ENCODE results near the gene PCMT1. TPM values are rescaled to one million over a fixed set of nuclear protein-coding genes. Genes with fewer than 3 reads are reported as not detected.

PCMT1 gene
- total RNA-seq, 4 donors from 2014 or later, result 25.8 to 97.3 (median 64.4) TPM

DNA sequence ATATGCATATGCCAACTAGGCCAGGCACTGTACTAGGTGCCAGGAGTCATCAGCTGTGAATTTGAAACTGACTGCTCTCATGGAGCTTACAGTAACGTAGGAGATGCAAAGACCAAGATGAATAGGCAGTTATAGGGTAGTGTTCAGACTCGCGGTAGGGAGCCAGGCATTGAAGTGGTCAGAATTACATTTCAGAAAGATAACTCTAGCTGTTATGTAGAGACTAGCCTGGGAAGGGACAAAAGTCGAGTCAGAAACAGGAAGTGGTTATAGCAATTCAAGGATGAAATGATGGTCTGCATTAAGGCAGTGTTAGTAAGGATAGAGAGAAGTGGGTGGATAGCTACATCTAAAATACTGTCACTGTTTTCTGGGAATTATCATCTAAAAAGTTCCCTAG is 56.6 kb downstream of the PCMT1 start:
- Histone ChIP-seq H3K27me3 (no peaks in the 10 kb centered on the region), H3K4me1 (no peaks in the 10 kb centered on the region), H3K9me3 (no peaks in the 10 kb centered on the region), H3K27ac (no peak overlapping the region), H3K4me3 (no peak overlapping the region), H3K36me3 (peaks cover 0 to 18% (median 2%) of the 10 kb centered on the region in 4 donors)
- intact Hi-C loops (cut with DNase I; ENCODE audit: low total_unique reads), result no loop called here
- in situ Hi-C loops (cut with MboI; ENCODE audit: low pct_ligation_motif_present in 1 of 4, low pct_unique_long_range_greater_than_20kb in 1 of 4, low sequenced_read_pairs in 3 of 4), result no loop called here
- no peak for TF ChIP-seq POLR2AphosphoS5 (IDR thresholded peaks at IDR 0.05)
- DNase-seq, result no peak
- 64 to 74% methylated on average over 3 to 4 of the region's 4 CpGs for WGBS, 2 donors (ENCODE audit: low coverage in 1 of 2)

DNA sequence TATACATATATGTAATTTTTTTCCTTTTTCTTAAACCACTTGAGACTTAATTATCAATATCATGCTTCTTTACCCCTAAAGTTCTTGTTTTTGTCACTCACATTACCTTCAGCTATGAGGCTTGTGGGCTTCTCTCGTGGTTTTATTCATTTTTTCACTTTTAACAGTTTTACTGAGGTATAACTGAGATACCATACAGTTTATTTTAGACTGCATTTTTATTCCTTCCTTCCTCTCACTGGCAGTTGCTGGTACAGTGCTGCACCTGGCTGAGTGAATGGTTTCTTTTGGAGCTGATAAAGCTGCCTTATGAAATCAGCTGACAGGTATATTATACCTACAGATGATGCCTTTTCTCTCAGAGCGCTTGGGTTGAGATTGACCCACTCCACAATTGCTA is 60.3 kb downstream of the PCMT1 start:
- no peak overlapping the region for H3K27ac ChIP-seq
- H3K4me3 ChIP-seq, result no peak overlapping the region
- no peak for DNase-seq
- peaks cover 0 to 12% (median 0%) of the 10 kb centered on the region in 4 donors for H3K36me3 ChIP-seq
- WGBS, 2 donors (ENCODE audit: low coverage in 1 of 2), result 79 to 83% methylated on average over 2 of the region's 2 CpGs
- H3K9me3 ChIP-seq, result no peaks in the 10 kb centered on the region
- H3K27me3 ChIP-seq, result no peaks in the 10 kb centered on the region
- intact Hi-C loops (cut with DNase I; ENCODE audit: low total_unique reads) (no loop called here), in situ Hi-C loops (cut with MboI; ENCODE audit: low pct_ligation_motif_present in 1 of 4, low pct_unique_long_range_greater_than_20kb in 1 of 4, low sequenced_read_pairs in 3 of 4) (no loop called here)
- TF ChIP-seq EP300 (IDR thresholded peaks at IDR 0.05; ENCODE audit: low read depth), result no peak
- no peak for TF ChIP-seq POLR2AphosphoS5 (IDR thresholded peaks at IDR 0.05)
- TF ChIP-seq POLR2A (IDR thresholded peaks at IDR 0.05), result no peak
- TF ChIP-seq, protein P1, sequence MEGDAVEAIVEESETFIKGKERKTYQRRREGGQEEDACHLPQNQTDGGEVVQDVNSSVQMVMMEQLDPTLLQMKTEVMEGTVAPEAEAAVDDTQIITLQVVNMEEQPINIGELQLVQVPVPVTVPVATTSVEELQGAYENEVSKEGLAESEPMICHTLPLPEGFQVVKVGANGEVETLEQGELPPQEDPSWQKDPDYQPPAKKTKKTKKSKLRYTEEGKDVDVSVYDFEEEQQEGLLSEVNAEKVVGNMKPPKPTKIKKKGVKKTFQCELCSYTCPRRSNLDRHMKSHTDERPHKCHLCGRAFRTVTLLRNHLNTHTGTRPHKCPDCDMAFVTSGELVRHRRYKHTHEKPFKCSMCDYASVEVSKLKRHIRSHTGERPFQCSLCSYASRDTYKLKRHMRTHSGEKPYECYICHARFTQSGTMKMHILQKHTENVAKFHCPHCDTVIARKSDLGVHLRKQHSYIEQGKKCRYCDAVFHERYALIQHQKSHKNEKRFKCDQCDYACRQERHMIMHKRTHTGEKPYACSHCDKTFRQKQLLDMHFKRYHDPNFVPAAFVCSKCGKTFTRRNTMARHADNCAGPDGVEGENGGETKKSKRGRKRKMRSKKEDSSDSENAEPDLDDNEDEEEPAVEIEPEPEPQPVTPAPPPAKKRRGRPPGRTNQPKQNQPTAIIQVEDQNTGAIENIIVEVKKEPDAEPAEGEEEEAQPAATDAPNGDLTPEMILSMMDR (IDR thresholded peaks at IDR 0.05), result no peak
- no peaks in the 10 kb centered on the region for H3K4me1 ChIP-seq

DNA sequence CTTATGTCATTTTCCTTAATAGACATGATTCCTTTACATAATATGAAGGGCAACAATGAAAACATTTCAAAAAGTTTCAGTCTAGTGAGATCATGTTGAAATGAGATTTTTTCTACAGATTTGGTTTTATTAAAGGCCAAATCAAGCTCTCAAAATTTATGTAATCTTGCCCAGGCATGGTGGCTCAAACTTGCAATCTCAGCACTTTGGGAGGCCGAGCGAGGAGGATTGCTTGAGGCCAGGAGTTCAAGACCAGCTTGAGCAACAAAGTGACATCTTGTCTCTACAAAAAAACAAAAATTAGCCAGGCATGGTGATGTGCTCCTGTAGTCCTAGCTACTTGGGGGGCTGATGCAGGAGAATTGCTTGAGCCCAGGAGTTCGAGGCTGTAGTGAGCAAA is 63.8 kb downstream of the PCMT1 start:
- Histone ChIP-seq H3K36me3 (peaks cover 0 to 9% (median 0%) of the 10 kb centered on the region in 4 donors), H3K27ac (no peak overlapping the region), H3K4me3 (no peak overlapping the region), H3K4me1 (no peaks in the 10 kb centered on the region), H3K27me3 (no peaks in the 10 kb centered on the region), H3K9me3 (no peaks in the 10 kb centered on the region)
- in situ Hi-C loops (cut with MboI; ENCODE audit: low pct_ligation_motif_present in 1 of 4, low pct_unique_long_range_greater_than_20kb in 1 of 4, low sequenced_read_pairs in 3 of 4), result no loop called here
- 90 to 97% methylated on average over 3 of the region's 3 CpGs for WGBS, 2 donors (ENCODE audit: low coverage in 1 of 2)
- intact Hi-C loops (cut with DNase I; ENCODE audit: low total_unique reads), result no loop called here
- DNase-seq, result no peak
- no peak for TF ChIP-seq EP300 (IDR thresholded peaks at IDR 0.05; ENCODE audit: low read depth)
- TF ChIP-seq, protein P1 (IDR thresholded peaks at IDR 0.05), result no peak
- TF ChIP-seq POLR2AphosphoS5 (IDR thresholded peaks at IDR 0.05), result no peak
- no peak for TF ChIP-seq POLR2A (IDR thresholded peaks at IDR 0.05)

DNA sequence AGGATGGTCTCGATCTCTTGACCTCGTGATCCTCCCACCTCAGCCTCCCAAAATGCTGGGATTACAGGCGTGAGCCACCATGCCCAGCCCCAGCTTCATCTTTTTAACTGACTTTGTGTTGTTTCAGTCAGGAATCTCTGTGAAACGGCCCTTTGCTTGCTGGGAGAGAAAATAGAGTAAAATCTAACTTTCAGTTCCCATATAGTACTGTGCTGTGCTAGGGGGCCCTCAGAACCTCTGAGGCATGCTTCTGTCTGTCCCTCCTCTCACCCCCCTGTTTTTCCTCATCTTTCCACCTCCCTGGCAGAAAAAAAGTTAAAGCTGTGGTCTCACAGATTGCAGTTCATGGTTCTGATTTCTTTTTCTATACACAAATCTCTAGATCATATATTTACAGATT is 66.2 kb downstream of the PCMT1 start:
- no peaks in the 10 kb centered on the region for H3K27me3 ChIP-seq
- H3K27ac ChIP-seq, result no peak overlapping the region
- peaks cover 0 to 2% (median 0%) of the 10 kb centered on the region in 4 donors for H3K36me3 ChIP-seq
- DNase-seq, result no peak
- TF ChIP-seq EP300 (IDR thresholded peaks at IDR 0.05; ENCODE audit: low read depth), result no peak
- TF ChIP-seq POLR2A (IDR thresholded peaks at IDR 0.05), result no peak
- TF ChIP-seq, protein P1 (IDR thresholded peaks at IDR 0.05), result no peak
- TF ChIP-seq POLR2AphosphoS5 (IDR thresholded peaks at IDR 0.05), result no peak
- no peaks in the 10 kb centered on the region for H3K4me1 ChIP-seq
- intact Hi-C loops (cut with DNase I; ENCODE audit: low total_unique reads), result no loop called here
- in situ Hi-C loops (cut with MboI; ENCODE audit: low pct_ligation_motif_present in 1 of 4, low pct_unique_long_range_greater_than_20kb in 1 of 4, low sequenced_read_pairs in 3 of 4), result no loop called here
- H3K9me3 ChIP-seq, result no peaks in the 10 kb centered on the region
- WGBS, 2 donors (ENCODE audit: low coverage in 1 of 2), result 87 to 93% methylated on average over 2 to 4 of the region's 4 CpGs
- no peak overlapping the region for H3K4me3 ChIP-seq

DNA sequence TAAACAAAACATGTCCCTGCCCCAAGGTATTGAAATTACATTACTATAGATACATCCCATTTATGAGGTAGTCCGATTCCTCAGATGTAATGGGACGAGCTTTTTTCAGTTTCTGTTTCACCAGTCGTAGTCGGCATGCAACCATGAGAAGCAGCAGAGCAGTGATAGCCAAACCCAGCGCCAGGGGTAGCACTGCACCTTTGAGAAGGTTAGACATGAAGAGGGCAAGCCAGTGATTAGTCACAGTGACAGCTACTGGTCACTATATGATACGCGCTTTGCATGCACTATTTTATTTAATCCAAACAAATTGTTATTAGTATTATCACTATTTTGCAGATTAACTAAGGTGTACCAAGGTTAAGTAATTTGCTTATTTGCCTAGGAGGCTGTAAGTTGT is 71.0 kb downstream of the PCMT1 start:
- no peak for DNase-seq
- H3K4me3 ChIP-seq, result no peak overlapping the region
- 87 to 91% methylated on average over 7 of the region's 7 CpGs for WGBS, 2 donors (ENCODE audit: low coverage in 1 of 2)
- H3K36me3 ChIP-seq, result no peaks in the 10 kb centered on the region
- H3K27ac ChIP-seq, result no peak overlapping the region
- no peaks in the 10 kb centered on the region for H3K27me3 ChIP-seq
- in situ Hi-C loops (cut with MboI; ENCODE audit: low pct_ligation_motif_present in 1 of 4, low pct_unique_long_range_greater_than_20kb in 1 of 4, low sequenced_read_pairs in 3 of 4), result no loop called here
- no peak for TF ChIP-seq POLR2AphosphoS5 (IDR thresholded peaks at IDR 0.05)
- no peak for TF ChIP-seq POLR2A (IDR thresholded peaks at IDR 0.05)
- no peak for TF ChIP-seq EP300 (IDR thresholded peaks at IDR 0.05; ENCODE audit: low read depth)
- TF ChIP-seq, protein P1 (IDR thresholded peaks at IDR 0.05), result no peak
- intact Hi-C loops (cut with DNase I; ENCODE audit: low total_unique reads), result no loop called here
- H3K9me3 ChIP-seq, result no peaks in the 10 kb centered on the region
- no peaks in the 10 kb centered on the region for H3K4me1 ChIP-seq

All from transverse colon (tissue), 4 donors.